ENCODE measurements around the gene CCDC78.
"Not testable (repeated sequence)": the region's sequence is repeated elsewhere in the genome, so short reads cannot be mapped to it uniquely, and the experiment has no call there.

GRCh38 chr16:754121-754607 lies 27.9 kb upstream of the CCDC78 start:
- not testable (repeated sequence) for TF ChIP-seq CTCF, POLR2A (IDR thresholded peaks at IDR 0.05)
